ENCODE measurements around the gene FNDC1.

DNA sequence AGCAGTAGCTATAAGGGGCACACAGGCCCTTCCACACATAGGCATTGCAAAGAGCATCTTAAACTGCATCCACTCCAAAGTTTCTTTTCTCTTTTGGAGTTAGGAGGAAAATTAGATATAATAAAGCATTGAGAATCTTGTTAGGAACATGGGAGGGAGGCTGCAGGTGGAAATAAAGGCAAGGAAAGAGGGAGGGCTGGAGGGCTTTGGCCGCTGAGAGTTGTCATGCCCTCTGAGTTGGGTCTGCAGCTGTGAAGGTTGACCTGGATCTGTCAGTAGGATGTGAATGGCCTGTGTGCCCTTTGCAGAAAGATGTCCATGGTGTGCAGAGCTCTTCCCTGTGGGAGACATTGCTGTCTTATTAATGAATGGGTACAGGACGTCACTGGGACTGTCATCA is 134.0 kb downstream of the FNDC1 start:
- TF ChIP-seq, protein P1, sequence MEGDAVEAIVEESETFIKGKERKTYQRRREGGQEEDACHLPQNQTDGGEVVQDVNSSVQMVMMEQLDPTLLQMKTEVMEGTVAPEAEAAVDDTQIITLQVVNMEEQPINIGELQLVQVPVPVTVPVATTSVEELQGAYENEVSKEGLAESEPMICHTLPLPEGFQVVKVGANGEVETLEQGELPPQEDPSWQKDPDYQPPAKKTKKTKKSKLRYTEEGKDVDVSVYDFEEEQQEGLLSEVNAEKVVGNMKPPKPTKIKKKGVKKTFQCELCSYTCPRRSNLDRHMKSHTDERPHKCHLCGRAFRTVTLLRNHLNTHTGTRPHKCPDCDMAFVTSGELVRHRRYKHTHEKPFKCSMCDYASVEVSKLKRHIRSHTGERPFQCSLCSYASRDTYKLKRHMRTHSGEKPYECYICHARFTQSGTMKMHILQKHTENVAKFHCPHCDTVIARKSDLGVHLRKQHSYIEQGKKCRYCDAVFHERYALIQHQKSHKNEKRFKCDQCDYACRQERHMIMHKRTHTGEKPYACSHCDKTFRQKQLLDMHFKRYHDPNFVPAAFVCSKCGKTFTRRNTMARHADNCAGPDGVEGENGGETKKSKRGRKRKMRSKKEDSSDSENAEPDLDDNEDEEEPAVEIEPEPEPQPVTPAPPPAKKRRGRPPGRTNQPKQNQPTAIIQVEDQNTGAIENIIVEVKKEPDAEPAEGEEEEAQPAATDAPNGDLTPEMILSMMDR (IDR thresholded peaks at IDR 0.05; ENCODE audit: borderline replicate concordance, extremely low read depth, low read length, poor library complexity, severe bottlenecking), result no peak
- TF ChIP-seq EZH2 (IDR thresholded peaks at IDR 0.05; ENCODE audit: borderline replicate concordance, low read depth, low read length, severe bottlenecking), result no peak

All from DND-41 (cell line).